AG04449 (cell line): ENCODE data around the gene ARRDC5.
"Not testable (repeated sequence)": the region's sequence is repeated elsewhere in the genome, so short reads cannot be mapped to it uniquely, and the experiment has no call there.

ENCODE experiments used
- CTCF ChIA-PET: fragments of 350-600 bp; formaldehyde crosslinking; extraction: SDS; loops from one replicate; lab custom pipeline; 2021; ENCODE audit warnings: antibody characterized with exemption; lab: Yijun Ruan, JAX
- POLR2A ChIA-PET: fragments of 400-600, 350-600 bp; formaldehyde crosslinking; extraction: SDS; loops from one replicate; lab custom pipeline; 2020; ENCODE audit warnings: antibody characterized with exemption, inconsistent platforms; lab: Yijun Ruan, JAX
- DNase-seq: peaks from one replicate; pipeline ENCODE4 v3.0.0-alpha.2; 2010; ENCODE audit warnings: low read depth, low spot score
- H3K4me3 ChIP-seq: 2 replicates; pipeline ENCODE4 v1.5.1; 2011; ENCODE audit warnings: low read depth, mild to moderate bottlenecking, control low read depth, low read length
- TF ChIP-seq, protein P1 (sequence below): IDR thresholded peaks from one replicate; pipeline ENCODE4 v1.5.1; 2011; ENCODE audit warnings: mild to moderate bottlenecking, moderate library complexity, low read length, control low read depth, inconsistent platforms; ENCODE audit not compliant: insufficient read depth; ENCODE audit errors: missing control alignments

The ARRDC5 gene

GRCh38 chr19:4902796-4903195 lies at the start of gene ARRDC5:
Gene ARRDC5, minus strand, starts transcription at chr19:4902896. Its CDS starts 71 bp downstream, at chr19:4902825.
- no peak for DNase-seq
- no peak within 1 kb of the TSS for H3K4me3 ChIP-seq
- POLR2A ChIA-PET: no interaction called here
- CTCF ChIA-PET: interaction anchor here (1.5 to 2.1 kb wide), 2 partner anchors 9 to 129 kb away, joined by 4 to 8 read pairs; no protein-coding TSS in a partner anchor
- TF ChIP-seq, protein P1, sequence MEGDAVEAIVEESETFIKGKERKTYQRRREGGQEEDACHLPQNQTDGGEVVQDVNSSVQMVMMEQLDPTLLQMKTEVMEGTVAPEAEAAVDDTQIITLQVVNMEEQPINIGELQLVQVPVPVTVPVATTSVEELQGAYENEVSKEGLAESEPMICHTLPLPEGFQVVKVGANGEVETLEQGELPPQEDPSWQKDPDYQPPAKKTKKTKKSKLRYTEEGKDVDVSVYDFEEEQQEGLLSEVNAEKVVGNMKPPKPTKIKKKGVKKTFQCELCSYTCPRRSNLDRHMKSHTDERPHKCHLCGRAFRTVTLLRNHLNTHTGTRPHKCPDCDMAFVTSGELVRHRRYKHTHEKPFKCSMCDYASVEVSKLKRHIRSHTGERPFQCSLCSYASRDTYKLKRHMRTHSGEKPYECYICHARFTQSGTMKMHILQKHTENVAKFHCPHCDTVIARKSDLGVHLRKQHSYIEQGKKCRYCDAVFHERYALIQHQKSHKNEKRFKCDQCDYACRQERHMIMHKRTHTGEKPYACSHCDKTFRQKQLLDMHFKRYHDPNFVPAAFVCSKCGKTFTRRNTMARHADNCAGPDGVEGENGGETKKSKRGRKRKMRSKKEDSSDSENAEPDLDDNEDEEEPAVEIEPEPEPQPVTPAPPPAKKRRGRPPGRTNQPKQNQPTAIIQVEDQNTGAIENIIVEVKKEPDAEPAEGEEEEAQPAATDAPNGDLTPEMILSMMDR: no peak

- ChIA-PET CTCF (interaction anchor here (1.4 kb wide), 2 partner anchors 12 to 97 kb away, joined by 4 read pairs; no protein-coding TSS in a partner anchor), POLR2A (no interaction called here)
- no peak overlapping the region for H3K4me3 ChIP-seq
- no peak for DNase-seq
- TF ChIP-seq, protein P1: no peak
Observed at GRCh38 chr19:4951656-4952055, 49.0 kb upstream of the ARRDC5 start.

GRCh38 chr19:4950650-4951049 lies 48.0 kb upstream of the ARRDC5 start:
- CTCF ChIA-PET, H3K4me3 ChIP-seq, DNase-seq, POLR2A ChIA-PET: not testable (repeated sequence)

GRCh38 chr19:4941638-4942169 lies 39.0 kb upstream of the ARRDC5 start:
- CTCF ChIA-PET: interaction anchor here (0.6 to 3.2 kb wide), 4 partner anchors 11 to 133 kb away, joined by 3 to 10 read pairs (median 3); no protein-coding TSS in a partner anchor
- DNase-seq, POLR2A ChIA-PET, H3K4me3 ChIP-seq: not testable (repeated sequence)

GRCh38 chr19:4939466-4939865 lies 36.8 kb upstream of the ARRDC5 start:
- no peak for DNase-seq
- ChIA-PET CTCF (interaction anchor here (1.0 to 3.2 kb wide), 3 partner anchors 12 to 130 kb away, joined by 3 to 10 read pairs (median 4); no protein-coding TSS in a partner anchor), POLR2A (no interaction called here)
- TF ChIP-seq, protein P1: no peak
- H3K4me3 ChIP-seq: no peak overlapping the region

DNA sequence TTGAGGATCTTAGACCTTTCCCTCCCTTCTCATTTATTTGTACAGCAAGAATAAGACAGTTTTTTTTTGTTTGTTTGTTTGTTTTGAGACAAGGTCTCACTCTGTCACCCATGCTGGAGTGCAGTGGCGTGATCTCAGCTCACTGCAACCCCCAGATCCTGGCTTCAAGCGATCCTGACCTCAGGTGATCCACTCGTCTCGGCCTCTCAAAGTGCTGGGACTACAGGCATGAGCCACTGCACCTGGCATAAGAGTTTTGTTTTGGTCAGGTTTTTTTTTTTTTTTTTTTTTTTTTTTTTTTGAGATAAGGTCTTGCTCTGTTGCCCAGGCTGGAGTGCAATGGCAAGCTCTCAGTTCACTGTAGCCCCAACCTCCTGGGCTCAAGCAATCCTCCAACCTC lies 35.8 kb upstream of the ARRDC5 start:
- DNase-seq, H3K4me3 ChIP-seq: not testable (repeated sequence)
- POLR2A ChIA-PET: interaction anchor here (0.5 to 0.6 kb wide), 2 partner anchors 20 to 365 kb away, joined by 3 to 4 read pairs; no protein-coding TSS in a partner anchor
- CTCF ChIA-PET: interaction anchor here (1.0 to 2.1 kb wide), 2 partner anchors 27 to 129 kb away, joined by 3 to 12 read pairs; no protein-coding TSS in a partner anchor

DNA sequence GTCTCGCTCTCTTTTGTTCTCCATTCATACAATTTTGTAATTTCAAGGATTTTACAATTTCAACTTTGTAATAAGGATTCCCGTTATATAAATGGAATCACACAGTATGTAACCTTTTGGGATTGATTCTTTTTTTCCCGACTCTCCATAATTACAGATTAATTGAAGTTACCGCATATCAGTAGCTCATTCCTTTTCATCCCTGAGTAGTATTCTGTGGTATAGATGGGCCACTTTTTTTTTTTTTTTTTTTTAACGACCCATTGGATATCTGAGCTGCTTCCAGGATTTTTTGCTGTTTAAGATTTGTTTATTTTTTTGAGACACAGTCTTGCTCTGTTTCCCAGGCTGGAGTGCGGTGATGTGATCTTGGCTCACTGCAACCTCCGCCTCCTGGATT lies 34.4 kb upstream of the ARRDC5 start:
- ChIA-PET POLR2A (no interaction called here), CTCF (interaction anchor here (1.1 to 2.1 kb wide), 2 partner anchors 20 to 127 kb away, joined by 3 to 12 read pairs; no protein-coding TSS in a partner anchor)
- DNase-seq: no peak
- TF ChIP-seq, protein P1: no peak
- H3K4me3 ChIP-seq: no peak overlapping the region

DNA sequence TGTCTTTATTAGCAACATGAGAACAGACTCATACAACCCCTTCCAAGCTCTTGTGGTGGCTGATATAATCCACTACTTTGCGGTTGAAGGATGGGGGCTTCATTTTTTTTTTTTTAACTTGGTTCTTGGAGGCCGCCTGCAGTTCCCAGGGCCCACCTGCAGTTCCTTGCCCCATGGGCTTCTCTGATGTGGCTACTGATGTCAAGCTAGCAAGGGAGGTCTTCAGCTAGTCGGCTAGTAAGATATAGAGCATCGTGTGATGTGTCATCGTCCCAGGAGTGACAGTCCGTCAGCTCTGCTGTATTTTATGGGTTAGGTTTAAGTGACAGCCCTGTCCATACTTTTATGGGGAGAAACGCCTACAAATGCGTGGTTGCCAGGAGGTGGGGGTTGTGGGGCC lies 32.7 kb upstream of the ARRDC5 start:
- CTCF ChIA-PET: interaction anchor here (0.6 to 1.4 kb wide), 3 partner anchors 18 to 126 kb away, joined by 3 to 4 read pairs (median 4); no protein-coding TSS in a partner anchor
- no peak overlapping the region for H3K4me3 ChIP-seq
- POLR2A ChIA-PET: no interaction called here
- DNase-seq: no peak
- TF ChIP-seq, protein P1: no peak
